SKM-1 (cell line): Measurements from ENCODE around the gene BCAT1.

Source experiments
- DNase-seq: peaks from one replicate; lab custom pipeline; 2025; ENCODE audit not compliant: unreplicated experiment; lab: John Stamatoyannopoulos, UW

BCAT1 gene

GRCh38 chr12:24948757-24949722 is at the start of gene BCAT1:
Gene BCAT1 (minus strand): TSS chr12:24949101. CDS start chr12:24948932, 169 bp downstream.
- DNase-seq = peak; percentile 8

GRCh38 chr12:24997970-24998582 is 49.2 kb upstream of the BCAT1 start:
- no peak for DNase-seq

- DNase-seq = no peak
These were observed 48.6 kb upstream of the BCAT1 start for GRCh38 chr12:24997496-24997895.

DNA sequence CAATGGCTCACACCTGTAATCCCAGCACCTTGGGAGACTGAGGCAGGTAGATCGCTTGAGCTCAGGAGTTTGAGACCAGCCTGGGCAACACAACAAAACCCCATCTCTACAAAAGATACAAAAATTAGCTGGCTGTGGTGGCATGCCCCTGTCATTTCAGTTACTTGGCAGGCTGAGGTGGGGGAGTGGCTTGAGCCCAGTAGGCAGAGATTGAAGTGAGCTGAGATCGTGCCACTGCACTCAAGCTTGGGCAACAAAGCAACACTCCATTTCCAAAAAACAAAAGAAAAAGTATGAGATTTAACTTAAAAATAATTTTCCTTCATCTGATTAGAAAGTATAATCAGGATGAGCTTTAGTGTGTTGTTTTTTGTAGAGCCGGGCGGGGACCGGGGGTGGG is 47.9 kb upstream of the BCAT1 start:
- DNase-seq = no peak

- no peak for DNase-seq
These were observed 47.3 kb upstream of the BCAT1 start for GRCh38 chr12:24996102-24996797.

DNA sequence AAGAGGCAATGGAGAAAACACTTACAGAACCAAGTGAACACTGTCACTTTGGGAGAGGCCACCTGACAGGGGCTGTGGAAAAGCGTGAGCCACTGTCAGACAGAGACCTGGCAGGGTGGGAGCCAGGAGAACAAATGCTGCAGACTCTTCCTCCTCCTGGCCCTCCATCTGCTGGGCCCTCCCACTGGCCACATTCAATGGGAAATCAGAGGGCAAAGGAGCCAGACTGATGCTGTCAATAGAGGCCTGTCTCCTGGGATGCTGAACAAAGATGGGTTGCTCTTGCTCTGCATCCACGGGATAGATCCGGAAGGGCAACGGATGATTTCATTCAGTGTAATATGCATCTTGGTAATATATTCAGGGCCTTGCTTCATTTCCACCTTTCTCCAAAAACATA is 44.9 kb upstream of the BCAT1 start:
- no peak for DNase-seq

GRCh38 chr12:24991209-24992049 is 42.5 kb upstream of the BCAT1 start:
- DNase-seq = peak; percentile 8

DNA sequence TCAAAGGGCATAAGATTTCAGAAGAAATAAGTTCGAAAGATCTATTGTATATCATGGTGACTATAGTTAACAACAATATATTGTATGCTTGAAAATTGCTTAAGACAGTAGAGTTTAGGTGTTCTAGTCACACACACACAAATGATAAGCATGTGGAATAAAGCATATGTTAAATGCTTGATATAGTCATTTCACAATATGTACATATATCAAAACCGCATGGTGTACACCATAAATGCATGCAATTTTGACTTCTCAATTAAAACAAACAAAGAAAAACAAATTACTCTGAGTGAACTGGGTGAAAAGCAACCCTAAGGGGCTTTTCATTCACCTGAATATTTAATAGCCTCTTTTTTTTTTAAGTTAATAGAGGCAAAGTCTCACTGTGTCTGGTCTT is 40.3 kb upstream of the BCAT1 start:
- no peak for DNase-seq

DNA sequence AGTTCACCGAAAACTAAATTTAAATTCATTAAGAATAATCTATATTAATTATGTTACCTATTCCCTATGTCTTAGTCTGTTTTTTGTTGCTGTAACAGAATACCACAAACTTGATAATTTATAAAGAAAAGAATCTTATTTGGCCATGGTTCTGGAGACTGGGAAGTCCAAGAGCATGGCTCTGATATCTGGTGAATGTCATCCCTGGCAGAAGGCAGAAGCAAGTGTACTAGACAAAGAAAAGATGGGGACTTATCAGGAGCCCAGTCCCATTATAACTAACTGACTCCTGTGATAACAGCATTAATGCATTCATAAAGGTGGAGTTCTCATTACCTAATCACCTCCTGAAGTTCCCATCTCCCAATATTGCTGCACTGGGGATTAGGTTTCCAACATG is 33.3 kb upstream of the BCAT1 start:
- no peak for DNase-seq

DNA sequence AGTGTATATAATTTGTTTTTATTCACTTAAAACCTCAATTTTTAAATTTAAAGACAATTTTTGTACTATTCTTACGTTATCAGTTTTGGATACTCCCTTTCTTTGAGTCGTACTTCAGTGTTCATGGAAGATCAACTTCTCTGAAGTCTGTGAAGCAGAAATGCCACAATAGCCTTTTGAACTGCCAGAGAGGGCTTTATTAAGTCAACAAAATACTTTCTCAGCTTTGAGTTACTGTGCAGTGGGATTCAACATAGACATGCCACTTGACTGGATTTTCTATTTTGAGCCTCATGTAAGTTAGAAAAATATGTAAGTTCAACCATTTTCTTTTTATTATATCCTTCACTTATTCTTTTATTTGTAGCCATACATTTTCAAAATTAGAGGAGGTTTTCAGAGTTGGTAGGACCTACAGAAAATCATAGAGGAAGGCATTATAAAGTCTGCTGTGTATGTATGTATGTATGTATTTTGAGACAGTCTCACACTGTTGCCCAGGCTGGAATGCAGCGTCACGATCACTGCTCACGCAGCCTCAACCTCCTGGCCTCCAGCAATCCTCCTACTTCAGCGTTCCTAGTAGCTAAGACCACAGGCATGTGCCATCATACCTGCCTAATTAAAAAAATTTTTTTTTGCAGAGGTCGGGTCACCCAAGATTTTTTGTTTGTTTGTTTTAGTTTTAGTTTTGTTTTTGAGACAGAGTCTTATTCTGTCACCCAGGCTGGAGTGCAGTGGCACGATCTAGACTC is 31.3 kb upstream of the BCAT1 start:
- DNase-seq = no peak

- DNase-seq = peak; percentile 15
These were observed 30.4 kb upstream of the BCAT1 start for GRCh38 chr12:24979329-24979728.

DNA sequence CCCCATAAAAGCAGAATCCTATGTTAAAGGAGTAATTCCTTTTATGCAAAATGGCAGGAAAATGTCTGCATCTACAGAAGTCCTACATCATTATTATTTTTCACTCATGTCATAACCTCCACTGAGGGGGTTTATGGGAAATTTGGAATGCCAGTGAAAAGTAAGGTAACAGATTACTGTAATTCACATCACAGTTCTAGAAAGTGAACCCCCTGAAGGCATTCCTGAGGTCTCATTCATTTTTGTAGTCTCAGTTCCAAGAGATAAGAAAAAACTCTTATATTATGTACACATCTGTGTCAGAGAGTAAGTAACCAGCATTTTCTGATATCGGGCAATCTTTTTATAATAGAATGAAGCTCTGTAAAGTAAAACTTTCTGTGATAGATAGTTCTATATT is 28.8 kb upstream of the BCAT1 start:
- DNase-seq = no peak

DNA sequence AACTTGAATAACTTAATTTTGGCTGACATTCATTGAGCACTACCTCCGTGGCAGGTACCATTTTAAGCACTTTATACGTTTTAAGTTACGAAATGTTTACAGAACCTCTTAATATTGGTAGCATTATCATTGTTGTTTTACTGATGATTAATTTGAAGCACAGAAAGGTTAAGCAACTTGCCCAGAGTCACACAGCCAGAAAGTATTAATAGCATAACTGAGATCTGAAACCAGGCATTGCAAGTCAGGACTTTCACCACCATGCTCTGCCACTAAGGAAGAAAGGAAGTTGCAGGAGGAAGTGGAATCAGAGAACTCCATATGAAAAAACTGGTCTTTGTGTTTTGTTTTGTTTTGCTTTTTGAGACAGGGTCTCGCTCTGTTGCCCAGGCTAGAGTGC is 28.2 kb upstream of the BCAT1 start:
- DNase-seq = peak; percentile 2

DNA sequence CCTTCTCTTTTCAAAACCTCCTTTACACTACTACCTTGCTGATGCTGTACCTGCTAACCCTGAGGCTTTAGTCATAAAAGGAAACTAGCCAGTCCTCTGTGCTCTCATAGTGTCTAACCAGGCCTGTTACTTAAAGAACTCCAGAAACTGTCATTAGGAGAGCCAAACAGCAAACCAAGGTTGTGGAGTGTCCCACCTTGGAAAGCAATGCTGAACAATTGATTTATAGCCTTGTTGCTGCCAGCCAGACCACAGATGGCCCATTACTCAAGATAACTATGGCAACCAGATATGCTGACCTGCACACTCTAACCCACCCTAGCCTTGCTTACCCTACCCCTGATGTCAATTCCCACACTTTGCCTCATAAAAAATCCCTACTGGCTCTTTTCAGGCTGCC is 26.5 kb upstream of the BCAT1 start:
- DNase-seq = no peak

DNA sequence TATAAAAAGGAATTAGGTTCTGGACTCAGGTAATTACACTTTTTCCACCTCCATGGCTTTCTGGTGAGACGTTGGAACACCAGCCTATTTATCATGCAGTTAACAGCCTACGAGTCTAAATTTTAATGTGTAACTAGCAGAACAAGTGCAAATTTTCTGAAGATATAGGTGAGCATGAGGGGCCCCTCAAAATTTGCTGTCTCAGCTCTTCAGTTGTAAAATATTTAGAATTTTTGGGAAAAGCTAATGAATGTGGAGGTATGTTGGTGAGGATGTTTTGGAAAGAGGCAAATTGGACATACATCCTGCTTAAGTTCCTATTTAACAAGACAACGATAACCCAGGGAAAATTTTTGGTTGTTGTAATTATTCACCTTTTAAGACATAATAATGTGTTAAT is 25.3 kb upstream of the BCAT1 start:
- DNase-seq = no peak

- no peak for DNase-seq
These were observed 23.2 kb upstream of the BCAT1 start for GRCh38 chr12:24972078-24972477.

DNA sequence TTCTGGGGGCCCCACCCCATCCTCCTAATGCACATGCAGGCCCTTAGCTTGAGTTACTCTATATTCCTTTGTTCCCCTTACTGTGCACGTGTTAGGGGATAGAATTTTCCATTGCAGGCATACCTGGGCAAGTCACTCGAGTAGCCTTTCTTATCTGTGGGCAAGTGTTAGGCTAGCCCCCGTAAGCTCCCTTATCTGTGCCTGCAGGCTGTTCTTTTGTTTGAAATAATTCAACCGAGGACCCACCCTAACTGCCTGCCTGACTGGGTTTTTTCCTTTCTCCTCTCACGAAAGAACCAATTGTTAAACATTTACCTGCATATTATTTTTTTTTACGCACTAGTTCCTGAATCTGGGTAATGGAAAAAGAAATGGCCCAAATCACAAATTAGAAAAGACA is 21.3 kb upstream of the BCAT1 start:
- no peak for DNase-seq

- no peak for DNase-seq
These were observed 18.2 kb upstream of the BCAT1 start for GRCh38 chr12:24966951-24967564.

DNA sequence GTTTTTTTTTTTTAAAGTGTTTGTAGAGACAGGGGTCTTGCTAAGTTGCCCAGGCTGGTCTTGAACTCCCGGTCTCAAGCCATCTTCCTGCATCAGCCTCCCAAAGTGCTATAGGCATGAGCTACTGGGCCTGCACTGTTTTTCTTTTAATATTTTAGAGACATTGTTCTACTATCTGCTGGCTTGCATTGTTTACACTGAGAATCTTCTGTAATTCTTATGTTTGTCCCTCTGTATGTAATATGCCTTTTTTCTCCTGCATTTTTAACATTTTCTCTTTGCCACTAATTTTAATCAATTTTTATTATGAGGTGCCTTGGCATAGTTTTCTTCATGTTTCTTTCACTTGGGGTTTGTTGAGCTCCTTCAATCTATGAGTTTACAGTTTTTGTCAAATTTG is 15.4 kb upstream of the BCAT1 start:
- no peak for DNase-seq
